T1000 (cell line): ENCODE results near the gene SLC30A3.
A peak's percentile ranks its signal among the peaks of the same experiment; 100 is the strongest.
"Not testable (repeated sequence)": the region's sequence is repeated elsewhere in the genome, so short reads cannot be mapped to it uniquely, and the experiment has no call there.

ENCODE experiments used
- DNase-seq: peaks from one replicate; lab custom pipeline; 2025; ENCODE audit warnings: mixed read lengths; lab: John Stamatoyannopoulos, UW

The SLC30A3 gene, protein sequence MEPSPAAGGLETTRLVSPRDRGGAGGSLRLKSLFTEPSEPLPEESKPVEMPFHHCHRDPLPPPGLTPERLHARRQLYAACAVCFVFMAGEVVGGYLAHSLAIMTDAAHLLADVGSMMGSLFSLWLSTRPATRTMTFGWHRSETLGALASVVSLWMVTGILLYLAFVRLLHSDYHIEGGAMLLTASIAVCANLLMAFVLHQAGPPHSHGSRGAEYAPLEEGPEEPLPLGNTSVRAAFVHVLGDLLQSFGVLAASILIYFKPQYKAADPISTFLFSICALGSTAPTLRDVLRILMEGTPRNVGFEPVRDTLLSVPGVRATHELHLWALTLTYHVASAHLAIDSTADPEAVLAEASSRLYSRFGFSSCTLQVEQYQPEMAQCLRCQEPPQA

DNA sequence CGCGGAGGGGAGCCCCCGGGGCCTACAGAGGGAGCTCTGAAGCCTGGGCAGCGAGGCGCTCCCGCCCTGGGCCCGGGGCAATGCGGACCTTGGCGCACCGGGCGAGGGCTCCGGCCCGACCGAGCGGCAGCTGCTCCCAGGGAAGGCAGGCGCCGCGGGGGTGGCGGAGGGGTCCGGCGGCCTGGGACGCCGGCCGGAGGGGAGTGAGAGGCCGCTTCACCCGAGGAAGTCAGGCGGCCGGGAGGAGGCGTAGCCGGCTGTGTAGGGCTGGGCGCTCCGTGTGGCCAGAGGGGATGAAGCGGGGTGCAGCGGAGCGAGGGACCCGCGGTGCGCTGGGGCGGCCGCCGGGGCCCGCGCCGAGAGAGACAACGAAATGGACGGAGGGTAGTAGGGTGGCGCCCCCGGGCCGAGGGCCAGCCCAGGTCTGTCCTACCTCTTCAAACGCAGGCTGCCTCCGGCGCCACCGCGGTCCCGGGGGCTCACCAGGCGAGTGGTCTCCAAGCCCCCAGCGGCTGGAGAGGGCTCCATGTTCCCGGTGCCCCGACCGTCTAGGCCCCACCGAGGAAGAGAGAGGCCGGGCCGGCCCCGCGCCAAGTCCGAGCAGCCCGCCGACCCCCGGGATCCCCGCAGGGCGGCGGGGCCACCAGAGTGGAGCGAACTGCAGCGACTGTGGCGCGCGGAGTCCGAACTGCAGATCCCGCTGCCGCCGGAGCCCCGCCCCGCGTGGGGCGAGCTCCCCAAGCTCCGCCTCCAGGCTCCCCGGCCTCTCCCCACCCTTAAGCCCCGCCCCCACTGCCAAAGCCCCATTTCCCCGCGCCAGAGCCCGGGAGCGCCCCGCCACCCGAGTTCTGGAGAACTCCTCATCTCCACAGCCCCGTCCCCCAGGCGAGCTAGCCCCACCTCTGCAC, at the start of gene SLC30A3:
Gene SLC30A3 (minus strand): TSS at position 669 of the 908 bp plus-strand sequence. CDS start 141 bp downstream, at position 528.
- DNase-seq = no peak

GRCh38 chr2:27312152-27312551, 49.3 kb upstream of the SLC30A3 start:
- no peak for DNase-seq

DNA sequence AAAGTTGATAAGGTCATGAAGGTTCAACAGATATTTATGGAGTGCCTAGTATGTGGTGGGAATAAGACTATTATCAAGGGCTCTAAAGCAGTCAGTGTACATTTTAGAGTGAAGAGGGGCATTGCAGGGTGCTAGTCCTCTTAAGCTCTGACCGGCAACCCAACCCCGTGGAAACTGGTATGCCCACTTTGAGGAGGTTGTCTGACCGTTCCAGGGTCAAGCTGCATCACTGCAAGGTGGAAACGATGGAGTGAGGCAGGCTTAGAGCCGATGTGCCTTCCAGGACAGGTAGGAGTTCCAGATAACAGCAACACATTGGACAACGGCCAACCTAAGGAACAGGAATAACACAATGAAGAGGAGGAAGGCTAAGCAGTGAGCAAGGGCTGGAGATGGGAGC, 46.8 kb upstream of the SLC30A3 start:
- DNase-seq = no peak

GRCh38 chr2:27308359-27308881, 45.6 kb upstream of the SLC30A3 start, which contains the start of gene UCN:
Gene UCN, minus strand, starts transcription at chr2:27308445. Its CDS starts 550 bp downstream, at chr2:27307895.
- no peak for DNase-seq

GRCh38 chr2:27307545-27308358, 44.9 kb upstream of the SLC30A3 start:
- no peak for DNase-seq

DNA sequence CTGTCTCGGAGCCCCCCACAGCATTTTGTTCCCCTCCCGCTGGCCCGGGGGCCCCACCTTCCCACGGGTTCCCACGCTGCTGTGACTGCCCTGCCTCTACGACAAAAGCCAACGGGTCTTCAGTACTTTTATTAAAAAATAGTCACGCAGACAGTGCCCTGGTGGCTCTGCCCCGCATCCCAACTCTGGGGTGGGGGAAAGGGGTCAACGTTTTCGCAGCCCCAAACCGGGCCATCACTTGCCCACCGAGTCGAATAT, 44.4 kb upstream of the SLC30A3 start:
- no peak for DNase-seq

GRCh38 chr2:27306573-27307286, 43.9 kb upstream of the SLC30A3 start:
- DNase-seq = no peak

GRCh38 chr2:27306136-27306535, 43.3 kb upstream of the SLC30A3 start:
- DNase-seq = no peak

DNA sequence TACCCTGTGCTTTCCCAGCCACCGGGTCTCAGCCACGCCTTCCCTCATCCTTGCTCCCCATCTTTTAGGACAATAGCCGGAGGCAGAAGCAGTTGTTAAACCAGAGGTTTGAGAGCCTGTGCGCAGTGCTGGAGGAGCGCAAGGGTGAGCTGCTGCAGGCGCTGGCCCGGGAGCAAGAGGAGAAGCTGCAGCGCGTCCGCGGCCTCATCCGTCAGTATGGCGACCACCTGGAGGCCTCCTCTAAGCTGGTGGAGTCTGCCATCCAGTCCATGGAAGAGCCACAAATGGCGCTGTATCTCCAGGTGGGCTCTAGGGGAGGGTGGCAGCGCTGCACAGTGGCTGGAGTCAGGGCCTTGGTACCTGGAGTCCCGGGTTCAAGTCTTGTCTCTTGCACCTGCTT, 42.7 kb upstream of the SLC30A3 start:
- DNase-seq = no peak

- DNase-seq = no peak
These were observed 41.8 kb upstream of the SLC30A3 start for GRCh38 chr2:27304488-27305240.

- peak; percentile 25 for DNase-seq
These were observed 40.5 kb upstream of the SLC30A3 start for GRCh38 chr2:27303093-27304025.

GRCh38 chr2:27300606-27301005, 37.8 kb upstream of the SLC30A3 start:
- not testable (repeated sequence) for DNase-seq

DNA sequence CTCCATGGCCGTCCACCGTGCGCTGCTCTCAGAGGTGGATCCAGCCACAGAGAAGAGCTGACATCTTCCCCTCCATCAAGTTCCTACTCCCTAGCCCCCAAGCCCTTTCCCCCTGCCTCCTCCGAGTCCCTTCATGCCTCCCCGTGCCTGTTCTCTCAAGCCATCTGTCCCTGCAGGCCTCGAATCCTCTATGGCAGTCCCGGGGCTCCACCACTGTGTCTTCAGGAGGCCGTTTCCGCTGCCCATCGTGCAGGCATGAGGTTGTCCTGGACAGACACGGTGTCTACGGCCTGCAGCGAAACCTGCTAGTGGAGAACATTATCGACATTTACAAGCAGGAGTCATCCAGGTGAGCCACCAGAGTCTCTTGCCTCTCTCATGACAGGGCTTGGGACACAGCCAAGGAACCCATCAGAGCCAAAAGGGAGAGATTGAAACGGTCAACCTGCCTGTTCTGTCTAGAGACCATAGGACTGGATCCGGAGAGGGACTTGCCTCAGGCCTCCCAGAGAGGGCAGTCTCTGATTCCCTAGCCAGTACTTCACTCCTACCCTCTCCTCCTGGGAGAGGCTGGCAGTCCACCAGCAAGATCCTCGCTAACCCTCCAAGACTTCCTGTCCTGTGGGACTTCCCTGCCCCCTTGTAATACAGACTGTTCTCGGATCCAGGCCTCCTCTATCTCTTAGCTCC, 35.7 kb upstream of the SLC30A3 start:
- no peak for DNase-seq

GRCh38 chr2:27297195-27297594, 34.3 kb upstream of the SLC30A3 start:
- DNase-seq = no peak

- DNase-seq = no peak
These were observed 33.6 kb upstream of the SLC30A3 start for GRCh38 chr2:27296481-27296880.

GRCh38 chr2:27294928-27295327, 32.1 kb upstream of the SLC30A3 start:
- DNase-seq = no peak

DNA sequence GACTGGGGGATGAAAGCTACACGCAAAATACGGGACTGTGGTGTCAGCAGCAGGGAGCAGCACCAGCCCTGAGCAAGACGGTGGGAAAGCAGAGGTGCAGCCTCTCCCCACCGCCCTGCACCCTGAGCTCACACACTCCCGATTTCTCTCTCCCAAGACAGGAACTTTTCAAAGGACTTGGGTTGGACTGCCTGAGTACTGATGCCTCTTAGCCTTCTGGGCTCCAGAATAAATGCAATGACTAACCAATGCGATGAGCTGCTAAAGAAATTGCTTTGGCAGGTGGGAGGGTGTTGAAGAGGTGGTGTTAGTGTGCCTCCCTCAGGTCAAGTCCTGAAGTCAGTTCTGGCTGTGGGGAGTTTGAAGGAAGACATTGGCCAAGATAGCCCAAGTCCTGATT, 29.0 kb upstream of the SLC30A3 start:
- DNase-seq = no peak

DNA sequence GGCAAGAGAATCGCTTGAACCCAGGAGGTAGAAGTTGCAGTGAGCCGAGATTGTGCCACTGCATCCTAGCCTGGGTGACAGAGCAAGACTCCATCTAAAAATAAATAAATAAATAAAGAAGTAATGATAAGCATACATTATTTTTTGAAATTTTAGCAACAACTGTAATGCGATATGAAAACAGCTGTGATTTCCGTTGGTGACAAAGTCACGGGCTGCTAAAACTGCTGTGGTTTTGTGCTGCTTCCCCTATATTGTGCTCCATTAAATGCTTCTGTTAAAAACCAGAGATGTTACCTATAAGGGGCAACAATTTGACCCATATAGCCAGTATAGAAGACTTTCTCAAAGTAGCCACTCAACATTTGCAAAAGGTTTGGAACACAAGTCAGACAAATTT, 27.7 kb upstream of the SLC30A3 start:
- DNase-seq = no peak

- DNase-seq = no peak
These were observed 25.8 kb upstream of the SLC30A3 start for GRCh38 chr2:27288610-27289009.
